ENCODE measurements around the gene RTTN.
"Not testable (repeated sequence)": the region's sequence is repeated elsewhere in the genome, so short reads cannot be mapped to it uniquely, and the experiment has no call there.

RTTN gene

GRCh38 chr18:70151614-70152013, 53.9 kb downstream of the RTTN start:
- peak; percentile 64 for DNase-seq

GRCh38 chr18:70149616-70150301, 55.7 kb downstream of the RTTN start:
- no peak for DNase-seq

- DNase-seq: no peak
Observed at GRCh38 chr18:70149156-70149555, 56.3 kb downstream of the RTTN start.

GRCh38 chr18:70148039-70148938, 57.2 kb downstream of the RTTN start:
- DNase-seq: no peak

- no peak for DNase-seq
Observed at GRCh38 chr18:70146174-70146573, 59.3 kb downstream of the RTTN start.

- DNase-seq: peak; percentile 8
Observed at GRCh38 chr18:70142001-70142400, 63.5 kb downstream of the RTTN start.

- no peak for DNase-seq
Observed at GRCh38 chr18:70139138-70139537, 66.3 kb downstream of the RTTN start.

- peak; percentile 15 for DNase-seq
Observed at GRCh38 chr18:70135604-70136003, 69.9 kb downstream of the RTTN start.

GRCh38 chr18:70132999-70133398, 72.5 kb downstream of the RTTN start:
- DNase-seq: no peak

GRCh38 chr18:70128271-70128670, 77.2 kb downstream of the RTTN start:
- DNase-seq: no peak

GRCh38 chr18:70127359-70127758, 78.1 kb downstream of the RTTN start:
- DNase-seq: peak; percentile 37

- DNase-seq: no peak
Observed at GRCh38 chr18:70126832-70127231, 78.7 kb downstream of the RTTN start.

GRCh38 chr18:70124139-70124538, 81.3 kb downstream of the RTTN start:
- DNase-seq: no peak

- no peak for DNase-seq
Observed at GRCh38 chr18:70121842-70122241, 83.6 kb downstream of the RTTN start.

- no peak for DNase-seq
Observed at GRCh38 chr18:70116949-70117348, 88.5 kb downstream of the RTTN start.

- DNase-seq: no peak
Observed at GRCh38 chr18:70113511-70113910, 92.0 kb downstream of the RTTN start.

GRCh38 chr18:70110678-70111077, 94.8 kb downstream of the RTTN start:
- DNase-seq: no peak

GRCh38 chr18:70107091-70107490, 98.4 kb downstream of the RTTN start:
- DNase-seq: no peak

GRCh38 chr18:70102854-70103253, 102.6 kb downstream of the RTTN start:
- DNase-seq: not testable (repeated sequence)

GRCh38 chr18:70089858-70090257, 115.6 kb downstream of the RTTN start:
- DNase-seq: no peak

- DNase-seq: no peak
Observed at GRCh38 chr18:70086085-70086484, 119.4 kb downstream of the RTTN start.

- no peak for DNase-seq
Observed at GRCh38 chr18:70085641-70086040, 119.8 kb downstream of the RTTN start.

GRCh38 chr18:70082430-70082829, 123.1 kb downstream of the RTTN start:
- DNase-seq: no peak

- peak; percentile 42 for DNase-seq
Observed at GRCh38 chr18:70078106-70078505, 127.4 kb downstream of the RTTN start.
